GM12878 (cell line): ENCODE results near the gene ADAMTS13. TPM values are rescaled to one million over a fixed set of nuclear protein-coding genes. Genes with fewer than 3 reads are reported as not detected.

Source experiments
- ATAC-seq: fragments of 200-7000 bp; cut with Tn5 transposase; 3 replicates; pipeline ENCODE4 v1.9.1; 2020; ENCODE audit warnings: mild to moderate bottlenecking, moderate library complexity
- BruUV-seq: library from RNA; stranded (reverse); fragments of 400-500 nt; replicated peaks from 2 replicates; lab custom pipeline; 2021; lab: Mats Ljungman, UMichigan
- CTCF ChIA-PET: fragments of 300-600 bp; sonication (Branson Sonifier 250); formaldehyde crosslinking; extraction: SDS; loops from one replicate; lab custom pipeline; 2021; ENCODE audit warnings: inconsistent platforms; lab: Yijun Ruan, JAX
- POLR2A ChIA-PET: fragments of 350-600 bp; formaldehyde crosslinking; extraction: SDS; loops from one replicate; lab custom pipeline; 2021; ENCODE audit warnings: inconsistent platforms; lab: Charles Lee
- RAD21 ChIA-PET: fragments of 300-600 bp; sonication (Branson Sonifier 250); formaldehyde crosslinking; loops from one replicate; lab custom pipeline; 2023; ENCODE audit warnings: antibody characterized with exemption; ENCODE audit not compliant: unreplicated experiment; lab: Charles Lee
- SMC1A ChIA-PET: fragments of 300-600 bp; sonication (Branson Sonifier 250); formaldehyde crosslinking; loops from one replicate; lab custom pipeline; 2023; ENCODE audit not compliant: unreplicated experiment, uncharacterized antibody; lab: Charles Lee
- DNase-seq: peaks from one replicate; pipeline ENCODE4 v3.0.0-alpha.2; 2011; ENCODE audit warnings: low read depth, low spot score
- FAIRE-seq: peaks from 3 replicates; lab custom pipeline; 2011; peaks lifted over from hg19 to GRCh38; lab: Jason Lieb, UNC
- H2AFZ ChIP-seq: 2 replicates; pipeline ENCODE4 v1.6.0; 2011; ENCODE audit warnings: low read depth, low read length, control low read depth; ENCODE audit not compliant: control insufficient read depth
- H3K27ac ChIP-seq: 2 replicates; pipeline ENCODE4 v1.5.1; 2011; ENCODE audit warnings: control low read depth; ENCODE audit not compliant: control insufficient read depth, insufficient read depth
- H3K27me3 ChIP-seq, 2 experiments: replicated peaks in 1 of 2; 2 replicates each; pipeline versions ENCODE4 v1.6.0 to v1.6.1; 2011; ENCODE audit warnings: low read length in 1 of 2; ENCODE audit not compliant: control insufficient read depth in 2 of 2, insufficient read depth in 2 of 2
- H3K36me3 ChIP-seq, 2 experiments: 2 replicates each; pipeline ENCODE4 v1.5.1; 2011; ENCODE audit warnings: low read length in 1 of 2; ENCODE audit not compliant: control insufficient read depth in 2 of 2, insufficient read depth in 2 of 2
- H3K4me1 ChIP-seq: 2 replicates; pipeline ENCODE4 v1.6.1; 2011; ENCODE audit warnings: mild to moderate bottlenecking, low read length, moderate library complexity, mixed read lengths; ENCODE audit not compliant: control insufficient read depth, insufficient read depth
- H3K4me2 ChIP-seq: 2 replicates; pipeline ENCODE4 v1.6.0; 2011; ENCODE audit warnings: control low read depth; ENCODE audit not compliant: control insufficient read depth, insufficient read depth
- H3K4me3 ChIP-seq: fragments of 200-600 bp; sonication (generic); 2 replicates; pipeline ENCODE4 v1.5.1; 2016
- H3K79me2 ChIP-seq: 2 replicates; pipeline ENCODE4 v1.6.0; 2011; ENCODE audit warnings: low read length; ENCODE audit not compliant: control insufficient read depth, insufficient read depth
- H3K9ac ChIP-seq: 2 replicates; pipeline ENCODE4 v1.8.0; 2011; ENCODE audit warnings: low read length, control low read depth, mixed read lengths; ENCODE audit not compliant: control insufficient read depth, insufficient read depth
- H3K9me3 ChIP-seq: replicated peaks from 3 replicates; pipeline ENCODE4 v1.5.1; 2011; ENCODE audit warnings: mild to moderate bottlenecking, low read length; ENCODE audit not compliant: control insufficient read depth, insufficient read depth
- H4K20me1 ChIP-seq: 2 replicates; pipeline ENCODE4 v1.6.0; 2011; ENCODE audit not compliant: control insufficient read depth, insufficient read depth
- CREM ChIP-seq: IDR thresholded peaks from 2 replicates; pipeline ENCODE4 v1.6.1; 2014; ENCODE audit warnings: antibody characterized with exemption, low read depth
- NR2C1 ChIP-seq: fragments of 450-650 bp; IDR thresholded peaks from 2 replicates; pipeline ENCODE4 v1.6.1; 2017; ENCODE audit warnings: antibody characterized with exemption, mild to moderate bottlenecking, moderate library complexity
- RAD21 ChIP-seq: IDR thresholded peaks from 2 replicates; pipeline ENCODE4 v1.6.1; 2011; ENCODE audit warnings: mild to moderate bottlenecking, low read depth, low read length, moderate library complexity; ENCODE audit not compliant: insufficient read depth
- SMAD1 ChIP-seq: fragments of 450-650 bp; IDR thresholded peaks from 2 replicates; pipeline ENCODE4 v1.6.1; 2018; ENCODE audit warnings: mild to moderate bottlenecking, low read depth; ENCODE audit not compliant: partially characterized antibody
- SUZ12 ChIP-seq: fragments of 200-600 bp; sonication (generic); IDR thresholded peaks from one replicate; pipeline ENCODE4 v1.6.1; 2018; ENCODE audit warnings: antibody characterized with exemption, mild to moderate bottlenecking; ENCODE audit not compliant: unreplicated experiment
- TCF7 ChIP-seq: IDR thresholded peaks from 2 replicates; pipeline ENCODE4 v1.6.1; 2014; ENCODE audit warnings: antibody characterized with exemption, borderline replicate concordance
- WGBS: methylation state at CpG from one replicate; pipeline ENCODE4 v1.1.6; 2016; ENCODE audit warnings: low lambda C conversion rate; ENCODE audit not compliant: insufficient replicate concordance, insufficient coverage; ENCODE audit errors: missing lambda C conversion rate; 5-methylcytosine and 5-hydroxymethylcytosine counted together
- in situ Hi-C: fragments of 300-500 bp; cut with MboI; formaldehyde crosslinking; loops from 9 replicates; pipeline ENCODE4 v1.14.3; 2018; ENCODE audit warnings: mixed read lengths
- intact Hi-C: fragments of 100-400 bp; cut with micrococcal nuclease; formaldehyde crosslinking; loops from one replicate; pipeline ENCODE4 v1.14.2; 2022; ENCODE audit not compliant: unreplicated experiment
- polyA plus RNA-seq, 11 experiments: library from polyadenylated mRNA; depleted of rRNA in 4 of 11; unstranded in 6 of 11; stranded (reverse) in 5 of 11; fragments of >200 nt; fragmentation: Nextera tagmentation in 4 of 11; fragmentation: Illumina TruSeq in 1 of 11; extraction: Ambion mirVana in 4 of 11; extraction: Trizol in 1 of 11; gene quantifications; 1 replicate in 1 of 11; 2 replicates in 10 of 11; pipeline versions ENCODE4 v1.2.1 to v1.2.3, GENCODE V29; 2011 to 2016; ENCODE audit warnings: inconsistent platforms in 2 of 11, missing spikeins in 2 of 11, low read depth in 1 of 11
- total RNA-seq, 4 experiments: library from RNA; depleted of rRNA in 3 of 4; stranded (reverse); fragments of >200 nt in 3 of 4; fragmentation: Illumina TruSeq in 1 of 4; extraction: Trizol in 1 of 4; gene quantifications; 2 replicates each; pipeline versions ENCODE4 v1.2.1 to v1.2.3, GENCODE V29; 2013 to 2021
- TF ChIP-seq, protein P1 (sequence below): fragments of 450-650 bp; IDR thresholded peaks from 2 replicates; pipeline ENCODE4 v1.6.1; 2017; ENCODE audit warnings: mild to moderate bottlenecking
- TF ChIP-seq, protein P2 (sequence below): IDR thresholded peaks from 2 replicates; pipeline ENCODE4 v1.6.1; 2012; ENCODE audit warnings: low read depth, low read length, improper control_type of control experiment
- TF ChIP-seq, protein P3 (sequence below): IDR thresholded peaks from 2 replicates; pipeline ENCODE4 v1.6.1; 2011; ENCODE audit warnings: mild to moderate bottlenecking, low read depth, low read length, moderate library complexity; ENCODE audit not compliant: insufficient replicate concordance

The ADAMTS13 gene
- total and polyA plus RNA-seq, 10 of the 15 experiments (the other 5 are each of a cell fraction or from before 2014, with no cell fraction given): 0.08 to 2.4 (median 0.28) TPM

DNA sequence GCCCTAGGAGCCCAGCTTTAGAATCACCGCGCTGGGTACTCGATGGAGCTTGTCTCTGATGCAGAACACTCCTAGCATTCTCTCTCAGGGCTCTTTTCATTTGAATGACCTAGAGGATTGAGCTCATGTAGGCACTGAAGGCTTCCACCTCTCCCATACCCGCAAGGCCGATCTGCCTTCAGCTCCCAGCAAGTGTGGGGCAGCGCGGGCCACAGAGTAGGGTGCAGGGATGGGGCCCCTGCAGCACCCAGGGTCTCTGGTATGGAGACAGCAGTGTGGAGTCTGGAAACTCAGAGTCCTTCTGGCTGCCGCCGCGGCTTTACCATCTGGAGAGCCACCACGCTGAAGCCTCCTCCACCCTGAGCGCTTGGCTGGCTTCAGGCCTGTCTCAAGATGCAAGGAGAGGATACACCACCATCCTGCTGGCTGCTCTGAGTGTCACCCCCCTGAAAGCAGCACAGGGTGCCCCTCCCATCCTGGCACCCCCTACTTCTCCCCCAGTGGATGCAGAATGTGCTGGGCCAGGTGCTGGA is 33.1 kb upstream of the ADAMTS13 start:
- FAIRE-seq (no peak), DNase-seq (no peak), ATAC-seq (no peak)
- H2AFZ ChIP-seq: no peak overlapping the region
- no peaks in the 10 kb centered on the region for H4K20me1 ChIP-seq
- no peaks in the 10 kb centered on the region for H3K27me3 ChIP-seq
- 67% methylated on average over 12 of the region's 12 CpGs for WGBS
- RAD21 ChIA-PET: no interaction called here
- no peak overlapping the region for H3K4me2 ChIP-seq
- CTCF ChIA-PET: interaction anchor here (1.2 kb wide), 1 partner anchor 12 kb away, joined by 3 read pairs; no protein-coding TSS in a partner anchor
- no peak for TF ChIP-seq CREM
- TF ChIP-seq, protein P1, sequence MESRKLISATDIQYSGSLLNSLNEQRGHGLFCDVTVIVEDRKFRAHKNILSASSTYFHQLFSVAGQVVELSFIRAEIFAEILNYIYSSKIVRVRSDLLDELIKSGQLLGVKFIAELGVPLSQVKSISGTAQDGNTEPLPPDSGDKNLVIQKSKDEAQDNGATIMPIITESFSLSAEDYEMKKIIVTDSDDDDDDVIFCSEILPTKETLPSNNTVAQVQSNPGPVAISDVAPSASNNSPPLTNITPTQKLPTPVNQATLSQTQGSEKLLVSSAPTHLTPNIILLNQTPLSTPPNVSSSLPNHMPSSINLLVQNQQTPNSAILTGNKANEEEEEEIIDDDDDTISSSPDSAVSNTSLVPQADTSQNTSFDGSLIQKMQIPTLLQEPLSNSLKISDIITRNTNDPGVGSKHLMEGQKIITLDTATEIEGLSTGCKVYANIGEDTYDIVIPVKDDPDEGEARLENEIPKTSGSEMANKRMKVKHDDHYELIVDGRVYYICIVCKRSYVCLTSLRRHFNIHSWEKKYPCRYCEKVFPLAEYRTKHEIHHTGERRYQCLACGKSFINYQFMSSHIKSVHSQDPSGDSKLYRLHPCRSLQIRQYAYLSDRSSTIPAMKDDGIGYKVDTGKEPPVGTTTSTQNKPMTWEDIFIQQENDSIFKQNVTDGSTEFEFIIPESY: no peak
- TF ChIP-seq, protein P2, sequence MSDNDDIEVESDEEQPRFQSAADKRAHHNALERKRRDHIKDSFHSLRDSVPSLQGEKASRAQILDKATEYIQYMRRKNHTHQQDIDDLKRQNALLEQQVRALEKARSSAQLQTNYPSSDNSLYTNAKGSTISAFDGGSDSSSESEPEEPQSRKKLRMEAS: no peak
- no peak for TF ChIP-seq SUZ12
- TF ChIP-seq, protein P3, sequence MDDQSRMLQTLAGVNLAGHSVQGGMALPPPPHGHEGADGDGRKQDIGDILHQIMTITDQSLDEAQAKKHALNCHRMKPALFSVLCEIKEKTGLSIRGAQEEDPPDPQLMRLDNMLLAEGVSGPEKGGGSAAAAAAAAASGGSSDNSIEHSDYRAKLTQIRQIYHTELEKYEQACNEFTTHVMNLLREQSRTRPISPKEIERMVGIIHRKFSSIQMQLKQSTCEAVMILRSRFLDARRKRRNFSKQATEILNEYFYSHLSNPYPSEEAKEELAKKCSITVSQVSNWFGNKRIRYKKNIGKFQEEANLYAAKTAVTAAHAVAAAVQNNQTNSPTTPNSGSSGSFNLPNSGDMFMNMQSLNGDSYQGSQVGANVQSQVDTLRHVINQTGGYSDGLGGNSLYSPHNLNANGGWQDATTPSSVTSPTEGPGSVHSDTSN: no peak
- TF ChIP-seq NR2C1: no peak
- TF ChIP-seq TCF7: no peak
- TF ChIP-seq SMAD1: no peak
- no peak for TF ChIP-seq RAD21
- intact Hi-C loops (no loop called here), in situ Hi-C loops (no loop called here)
- no peak overlapping the region for H3K27ac ChIP-seq
- H3K79me2 ChIP-seq: no peaks in the 10 kb centered on the region
- no TSS peak for BruUV-seq
- SMC1A ChIA-PET: no interaction called here
- no peak overlapping the region for H3K4me3 ChIP-seq
- H3K9me3 ChIP-seq: no peaks in the 10 kb centered on the region
- H3K4me1 ChIP-seq: no peaks in the 10 kb centered on the region
- POLR2A ChIA-PET: no interaction called here
- no peaks in the 10 kb centered on the region for H3K36me3 ChIP-seq
- H3K9ac ChIP-seq: no peak overlapping the region
